IPS DF 6.9 (cell line): ENCODE measurements around the gene SLC25A31.

Experiments
- DNase-seq: peaks from one replicate; pipeline ENCODE4 v3.0.0-alpha.2; 2013; ENCODE audit warnings: low read depth, low spot score
- H3K27ac ChIP-seq: one replicate; pipeline ENCODE4 v1.5.1; 2013; ENCODE audit warnings: low read length, control low read depth
- H3K27me3 ChIP-seq: 2 replicates; pipeline ENCODE4 v1.6.1; 2013; ENCODE audit warnings: mild to moderate bottlenecking, low read length; ENCODE audit not compliant: control insufficient read depth, insufficient read depth
- H3K36me3 ChIP-seq: 2 replicates; pipeline ENCODE4 v1.6.1; 2013; ENCODE audit warnings: low read length; ENCODE audit not compliant: control insufficient read depth, insufficient read depth
- H3K4me1 ChIP-seq: 2 replicates; pipeline ENCODE4 v1.6.1; 2013; ENCODE audit warnings: low read length; ENCODE audit not compliant: control insufficient read depth, insufficient read depth
- H3K4me3 ChIP-seq: 2 replicates; pipeline ENCODE4 v1.5.1; 2013; ENCODE audit warnings: mild to moderate bottlenecking, low read length
- H3K9me3 ChIP-seq: 2 replicates; pipeline ENCODE4 v1.6.1; 2013; ENCODE audit warnings: low read length, inconsistent platforms; ENCODE audit not compliant: control insufficient read depth, insufficient read depth
- WGBS: extraction: QIAGEN DNeasy Blood & Tissue Kit; methylation state at CpG from one replicate; pipeline ENCODE4 v1.1.7; 2013; ENCODE audit warnings: mixed read lengths, missing lambda C conversion rate; ENCODE audit not compliant: insufficient read length, insufficient coverage; 5-methylcytosine and 5-hydroxymethylcytosine counted together

The SLC25A31 gene

GRCh38 chr4:127737295-127737694 lies 7.1 kb downstream of the SLC25A31 start:
- WGBS = no CpG with 5 or more reads among the region's 4 CpGs
- DNase-seq = no peak
- Histone ChIP-seq H3K27me3 (no peaks in the 10 kb centered on the region), H3K36me3 (no peaks in the 10 kb centered on the region), H3K4me3 (no peak overlapping the region), H3K27ac (no peak overlapping the region), H3K4me1 (no peaks in the 10 kb centered on the region), H3K9me3 (no peaks in the 10 kb centered on the region)

GRCh38 chr4:127741247-127741646 lies 11.0 kb downstream of the SLC25A31 start:
- no peak for DNase-seq
- Histone ChIP-seq H3K4me1 (no peaks in the 10 kb centered on the region), H3K36me3 (no peaks in the 10 kb centered on the region), H3K4me3 (no peak overlapping the region), H3K27ac (no peak overlapping the region), H3K27me3 (no peaks in the 10 kb centered on the region), H3K9me3 (no peaks in the 10 kb centered on the region)
- no CpG with 5 or more reads among the region's 1 CpG for WGBS

- Histone ChIP-seq H3K4me1 (no peaks in the 10 kb centered on the region), H3K27me3 (no peaks in the 10 kb centered on the region), H3K27ac (no peak overlapping the region), H3K4me3 (no peak overlapping the region), H3K36me3 (no peaks in the 10 kb centered on the region), H3K9me3 (no peaks in the 10 kb centered on the region)
- DNase-seq = no peak
- WGBS = no CpG with 5 or more reads among the region's 4 CpGs
Measured at GRCh38 chr4:127747883-127748282, 17.7 kb downstream of the SLC25A31 start.

GRCh38 chr4:127748957-127749356 lies 18.8 kb downstream of the SLC25A31 start:
- no peaks in the 10 kb centered on the region for H3K36me3 ChIP-seq
- no CpG with 5 or more reads among the region's 2 CpGs for WGBS
- H3K27me3 ChIP-seq = no peaks in the 10 kb centered on the region
- DNase-seq = no peak
- no peak overlapping the region for H3K27ac ChIP-seq
- H3K9me3 ChIP-seq = no peaks in the 10 kb centered on the region
- no peaks in the 10 kb centered on the region for H3K4me1 ChIP-seq
- no peak overlapping the region for H3K4me3 ChIP-seq

GRCh38 chr4:127756906-127757305 lies 26.7 kb downstream of the SLC25A31 start:
- no CpG with 5 or more reads among the region's 2 CpGs for WGBS
- Histone ChIP-seq H3K4me3 (no peak overlapping the region), H3K27me3 (no peaks in the 10 kb centered on the region), H3K36me3 (no peaks in the 10 kb centered on the region), H3K27ac (no peak overlapping the region), H3K4me1 (no peaks in the 10 kb centered on the region), H3K9me3 (no peaks in the 10 kb centered on the region)
- DNase-seq = no peak

GRCh38 chr4:127759228-127759820 lies 29.1 kb downstream of the SLC25A31 start:
- WGBS = no CpG with 5 or more reads among the region's 2 CpGs
- no peaks in the 10 kb centered on the region for H3K9me3 ChIP-seq
- H3K27me3 ChIP-seq = no peaks in the 10 kb centered on the region
- no peak overlapping the region for H3K4me3 ChIP-seq
- no peak for DNase-seq
- H3K36me3 ChIP-seq = no peaks in the 10 kb centered on the region
- H3K4me1 ChIP-seq = no peaks in the 10 kb centered on the region
- no peak overlapping the region for H3K27ac ChIP-seq

- WGBS = no CpG with 5 or more reads among the region's 3 CpGs
- no peaks in the 10 kb centered on the region for H3K36me3 ChIP-seq
- no peaks in the 10 kb centered on the region for H3K4me1 ChIP-seq
- H3K27ac ChIP-seq = no peak overlapping the region
- H3K27me3 ChIP-seq = no peaks in the 10 kb centered on the region
- no peaks in the 10 kb centered on the region for H3K9me3 ChIP-seq
- H3K4me3 ChIP-seq = no peak overlapping the region
- DNase-seq = no peak
Measured at GRCh38 chr4:127759893-127760292, 29.7 kb downstream of the SLC25A31 start.

GRCh38 chr4:127771535-127772275 lies 41.5 kb downstream of the SLC25A31 start:
- Histone ChIP-seq H3K9me3 (no peaks in the 10 kb centered on the region), H3K4me3 (no peak overlapping the region), H3K4me1 (no peaks in the 10 kb centered on the region), H3K27me3 (no peaks in the 10 kb centered on the region), H3K36me3 (no peaks in the 10 kb centered on the region), H3K27ac (no peak overlapping the region)
- DNase-seq = no peak
- no CpG with 5 or more reads among the region's 4 CpGs for WGBS

GRCh38 chr4:127772769-127773671 lies 42.8 kb downstream of the SLC25A31 start:
- Histone ChIP-seq H3K4me1 (no peaks in the 10 kb centered on the region), H3K4me3 (no peak overlapping the region), H3K27ac (no peak overlapping the region), H3K27me3 (no peaks in the 10 kb centered on the region; the same call in 1 of the 2 replicates), H3K36me3 (no peaks in the 10 kb centered on the region), H3K9me3 (no peaks in the 10 kb centered on the region)
- WGBS = no CpG with 5 or more reads among the region's 10 CpGs
- DNase-seq = no peak

GRCh38 chr4:127775843-127776242 lies 45.6 kb downstream of the SLC25A31 start:
- no peak overlapping the region for H3K4me3 ChIP-seq
- WGBS = no CpG with 5 or more reads among the region's 4 CpGs
- no peak for DNase-seq
- H3K27me3 ChIP-seq = no peaks in the 10 kb centered on the region; the same call in 1 of the 2 replicates
- H3K9me3 ChIP-seq = no peaks in the 10 kb centered on the region
- H3K27ac ChIP-seq = no peak overlapping the region
- H3K4me1 ChIP-seq = no peaks in the 10 kb centered on the region
- H3K36me3 ChIP-seq = no peaks in the 10 kb centered on the region
